ENCODE results near the gene ALDH1A1. TPM values are rescaled to one million over a fixed set of nuclear protein-coding genes. Genes with fewer than 3 reads are reported as not detected.

Gene ALDH1A1
- total RNA-seq, 3 donors from 2014 or later (not counting 1 experiment from before 2014, with no cell fraction given) = 0.57 to 1.7 TPM; not detected in 1

DNA sequence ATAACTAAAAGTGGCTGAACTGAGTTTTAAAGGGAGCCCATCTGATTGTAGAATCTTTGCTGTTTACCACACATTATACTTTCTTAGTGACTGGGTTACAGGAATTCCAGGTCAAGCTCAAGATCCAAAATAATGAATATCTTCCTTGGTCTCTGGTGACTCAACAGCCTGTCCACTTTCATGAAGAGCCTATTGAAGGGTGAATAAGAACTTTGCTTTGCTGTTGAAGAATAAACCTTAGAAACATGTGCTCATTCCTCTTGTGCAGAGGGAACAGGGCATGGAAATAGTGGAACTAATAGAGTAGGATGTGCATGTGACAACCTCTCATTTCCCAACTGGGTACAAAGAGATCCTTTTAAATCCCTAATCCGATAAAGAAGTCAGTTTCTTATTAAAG is 21.4 kb downstream of the ALDH1A1 start:
- peaks cover 0 to 8% of the 10 kb centered on the region in 2 donors for H3K27me3 Mint-ChIP-seq (ENCODE audit: low read depth in 2 of 2)
- H3K36me3 ChIP-seq (ENCODE audit: control insufficient read depth, insufficient read depth, low read length) = no peaks in the 10 kb centered on the region
- intact Hi-C loops (cut with micrococcal nuclease) = no loop called here
- TF ChIP-seq, protein P1, sequence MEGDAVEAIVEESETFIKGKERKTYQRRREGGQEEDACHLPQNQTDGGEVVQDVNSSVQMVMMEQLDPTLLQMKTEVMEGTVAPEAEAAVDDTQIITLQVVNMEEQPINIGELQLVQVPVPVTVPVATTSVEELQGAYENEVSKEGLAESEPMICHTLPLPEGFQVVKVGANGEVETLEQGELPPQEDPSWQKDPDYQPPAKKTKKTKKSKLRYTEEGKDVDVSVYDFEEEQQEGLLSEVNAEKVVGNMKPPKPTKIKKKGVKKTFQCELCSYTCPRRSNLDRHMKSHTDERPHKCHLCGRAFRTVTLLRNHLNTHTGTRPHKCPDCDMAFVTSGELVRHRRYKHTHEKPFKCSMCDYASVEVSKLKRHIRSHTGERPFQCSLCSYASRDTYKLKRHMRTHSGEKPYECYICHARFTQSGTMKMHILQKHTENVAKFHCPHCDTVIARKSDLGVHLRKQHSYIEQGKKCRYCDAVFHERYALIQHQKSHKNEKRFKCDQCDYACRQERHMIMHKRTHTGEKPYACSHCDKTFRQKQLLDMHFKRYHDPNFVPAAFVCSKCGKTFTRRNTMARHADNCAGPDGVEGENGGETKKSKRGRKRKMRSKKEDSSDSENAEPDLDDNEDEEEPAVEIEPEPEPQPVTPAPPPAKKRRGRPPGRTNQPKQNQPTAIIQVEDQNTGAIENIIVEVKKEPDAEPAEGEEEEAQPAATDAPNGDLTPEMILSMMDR (IDR thresholded peaks at IDR 0.05) = no peak
- no peak overlapping the region for H3K27ac ChIP-seq (ENCODE audit: low read length)
- H3K4me1 Mint-ChIP-seq = no peaks in the 10 kb centered on the region
- H3K4me3 ChIP-seq (ENCODE audit: low read length) = no peak overlapping the region
- H3K36me3 Mint-ChIP-seq = no peaks in the 10 kb centered on the region
- H3K4me3 Mint-ChIP-seq = no peak overlapping the region
- no peaks in the 10 kb centered on the region for H3K9me3 ChIP-seq (ENCODE audit: control insufficient read depth, insufficient read depth, low read length)
- H3K4me1 ChIP-seq (ENCODE audit: control insufficient read depth, insufficient read depth, low read length) = no peaks in the 10 kb centered on the region
- no peaks in the 10 kb centered on the region for H3K27me3 ChIP-seq (ENCODE audit: control insufficient read depth, insufficient read depth, low read length)
- H3K9me3 Mint-ChIP-seq = no peaks in the 10 kb centered on the region
- no peak for ATAC-seq
- no peak for DNase-seq
- no peak overlapping the region for H3K27ac Mint-ChIP-seq
- whole genome bisulfite sequencing (ENCODE audit: insufficient coverage) = 89% methylated on average over 1 of the region's 1 CpG

DNA sequence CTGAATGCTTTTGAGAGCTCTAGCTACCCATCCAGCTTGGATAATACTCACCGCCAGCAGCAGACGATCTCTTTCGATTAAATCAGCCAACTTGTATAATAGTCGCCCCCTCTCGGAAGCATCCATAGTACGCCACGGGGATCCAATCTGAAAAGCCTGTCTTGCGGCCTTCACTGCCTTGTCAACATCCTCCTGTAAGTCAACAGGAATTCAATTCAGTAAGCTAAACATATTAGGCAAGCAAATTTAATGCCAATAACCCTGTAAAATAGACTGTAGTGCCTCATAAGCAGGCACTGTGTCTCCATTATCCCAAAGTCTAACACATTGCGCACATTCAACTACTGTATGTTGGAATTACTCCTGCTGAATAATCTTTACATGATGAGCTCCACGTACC is 22.0 kb downstream of the ALDH1A1 start:
- TF ChIP-seq, protein P1 (IDR thresholded peaks at IDR 0.05) = no peak
- intact Hi-C loops (cut with micrococcal nuclease) = no loop called here
- Histone ChIP-seq H3K4me3 (ENCODE audit: low read length) (no peak overlapping the region), H3K27ac (ENCODE audit: low read length) (no peak overlapping the region), H3K36me3 (ENCODE audit: control insufficient read depth, insufficient read depth, low read length) (no peaks in the 10 kb centered on the region), H3K9me3 (ENCODE audit: control insufficient read depth, insufficient read depth, low read length) (no peaks in the 10 kb centered on the region), H3K27me3 (ENCODE audit: control insufficient read depth, insufficient read depth, low read length) (no peaks in the 10 kb centered on the region), H3K4me1 (ENCODE audit: control insufficient read depth, insufficient read depth, low read length) (no peaks in the 10 kb centered on the region)
- Mint-ChIP-seq H3K4me1 (no peaks in the 10 kb centered on the region), H3K27ac (no peak overlapping the region), H3K4me3 (no peak overlapping the region), H3K27me3 (ENCODE audit: low read depth in 2 of 2) (peaks cover 0 to 8% of the 10 kb centered on the region in 2 donors), H3K36me3 (no peaks in the 10 kb centered on the region), H3K9me3 (no peaks in the 10 kb centered on the region)
- WGBS (ENCODE audit: insufficient coverage) = 93% methylated on average over 10 of the region's 10 CpGs
- DNase-seq (no peak), ATAC-seq (no peak)

DNA sequence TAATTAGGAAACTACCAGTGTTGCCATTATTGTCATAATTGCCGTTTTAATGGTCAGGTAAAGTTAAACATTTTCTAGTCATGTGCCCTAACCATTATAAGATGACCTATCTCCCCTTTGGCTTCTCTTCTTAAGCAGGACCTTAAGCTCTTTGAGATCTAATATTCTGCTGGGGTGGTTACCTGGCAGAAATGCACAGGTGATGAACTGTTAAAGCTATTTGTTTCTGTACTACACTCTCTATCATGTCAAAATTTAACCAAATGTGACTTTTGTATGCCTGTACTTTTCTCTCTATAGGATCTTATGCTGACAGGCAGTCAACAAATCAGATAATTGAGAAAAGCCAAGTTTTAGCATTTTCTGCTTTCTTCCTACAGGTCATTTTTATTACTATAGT is 23.3 kb downstream of the ALDH1A1 start:
- Mint-ChIP-seq H3K27ac (no peak overlapping the region), H3K4me1 (no peaks in the 10 kb centered on the region), H3K27me3 (ENCODE audit: low read depth in 2 of 2) (peaks cover 0 to 8% of the 10 kb centered on the region in 2 donors), H3K4me3 (no peak overlapping the region), H3K9me3 (no peaks in the 10 kb centered on the region), H3K36me3 (no peaks in the 10 kb centered on the region)
- intact Hi-C loops (cut with micrococcal nuclease) = no loop called here
- WGBS (ENCODE audit: insufficient coverage) = 75% methylated on average over 1 of the region's 1 CpG
- no peak overlapping the region for H3K4me3 ChIP-seq (ENCODE audit: low read length)
- no peak overlapping the region for H3K27ac ChIP-seq (ENCODE audit: low read length)
- H3K27me3 ChIP-seq (ENCODE audit: control insufficient read depth, insufficient read depth, low read length) = no peaks in the 10 kb centered on the region
- no peak for ATAC-seq
- no peaks in the 10 kb centered on the region for H3K36me3 ChIP-seq (ENCODE audit: control insufficient read depth, insufficient read depth, low read length)
- DNase-seq = no peak
- TF ChIP-seq, protein P1 (IDR thresholded peaks at IDR 0.05) = no peak
- H3K9me3 ChIP-seq (ENCODE audit: control insufficient read depth, insufficient read depth, low read length) = no peaks in the 10 kb centered on the region
- no peaks in the 10 kb centered on the region for H3K4me1 ChIP-seq (ENCODE audit: control insufficient read depth, insufficient read depth, low read length)

DNA sequence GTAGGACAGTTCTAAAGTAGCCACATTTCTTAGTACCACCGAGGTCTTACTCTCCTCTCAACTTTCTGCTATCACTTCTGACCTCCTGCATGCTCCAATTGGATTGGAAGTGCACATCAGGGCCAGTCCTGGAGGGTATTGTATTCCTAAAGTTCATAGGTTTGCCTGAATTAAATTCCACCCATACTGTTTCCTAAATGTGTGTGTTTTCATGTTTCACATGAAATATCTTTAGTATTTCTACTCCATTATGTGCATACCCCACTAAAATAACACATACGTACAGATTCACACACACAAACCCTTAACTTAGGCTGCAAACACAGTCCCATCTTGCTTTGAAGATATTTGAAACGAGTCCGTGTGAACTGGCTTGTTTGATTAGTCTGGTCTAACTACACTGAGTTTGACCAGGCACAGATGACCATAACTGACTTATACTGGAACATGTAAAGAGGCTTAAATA is 24.8 kb downstream of the ALDH1A1 start:
- Mint-ChIP-seq H3K27ac (no peak overlapping the region), H3K9me3 (no peaks in the 10 kb centered on the region), H3K27me3 (ENCODE audit: low read depth in 2 of 2) (peaks cover 0 to 8% of the 10 kb centered on the region in 2 donors), H3K4me1 (no peaks in the 10 kb centered on the region), H3K36me3 (no peaks in the 10 kb centered on the region), H3K4me3 (no peak overlapping the region)
- no peak for DNase-seq
- WGBS (ENCODE audit: insufficient coverage) = 85% methylated on average over 4 of the region's 4 CpGs
- Histone ChIP-seq H3K4me3 (ENCODE audit: low read length) (no peak overlapping the region), H3K36me3 (ENCODE audit: control insufficient read depth, insufficient read depth, low read length) (no peaks in the 10 kb centered on the region), H3K27me3 (ENCODE audit: control insufficient read depth, insufficient read depth, low read length) (no peaks in the 10 kb centered on the region), H3K27ac (ENCODE audit: low read length) (no peak overlapping the region), H3K4me1 (ENCODE audit: control insufficient read depth, insufficient read depth, low read length) (no peaks in the 10 kb centered on the region), H3K9me3 (ENCODE audit: control insufficient read depth, insufficient read depth, low read length) (no peaks in the 10 kb centered on the region)
- ATAC-seq = no peak
- intact Hi-C loops (cut with micrococcal nuclease) = no loop called here
- TF ChIP-seq, protein P1 (IDR thresholded peaks at IDR 0.05) = no peak

All from natural killer cell (primary cell).